Measurements from ENCODE around the gene FNDC5.

The FNDC5 gene

GRCh38 chr1:32872192-32872460 is 1.4 kb upstream of the FNDC5 start:
- H3K4me1 Mint-ChIP-seq (ENCODE audit: low read depth in 2 of 2), result peaks cover 30 to 31% of the 10 kb centered on the region in 2 donors
- H3K36me3 Mint-ChIP-seq (ENCODE audit: insufficient read depth), result peaks cover 3% of the 10 kb centered on the region
- ATAC-seq (replicated peaks) (no peak), DNase-seq (no peak)
- peak overlapping the region in 1 of 2 donors; percentile 67 for H3K4me3 Mint-ChIP-seq
- no peaks in the 10 kb centered on the region for H3K9me3 Mint-ChIP-seq
- H3K27ac Mint-ChIP-seq, result no peak overlapping the region
- H3K27me3 Mint-ChIP-seq, result peaks cover 57 to 71% of the 10 kb centered on the region in 2 donors

DNA sequence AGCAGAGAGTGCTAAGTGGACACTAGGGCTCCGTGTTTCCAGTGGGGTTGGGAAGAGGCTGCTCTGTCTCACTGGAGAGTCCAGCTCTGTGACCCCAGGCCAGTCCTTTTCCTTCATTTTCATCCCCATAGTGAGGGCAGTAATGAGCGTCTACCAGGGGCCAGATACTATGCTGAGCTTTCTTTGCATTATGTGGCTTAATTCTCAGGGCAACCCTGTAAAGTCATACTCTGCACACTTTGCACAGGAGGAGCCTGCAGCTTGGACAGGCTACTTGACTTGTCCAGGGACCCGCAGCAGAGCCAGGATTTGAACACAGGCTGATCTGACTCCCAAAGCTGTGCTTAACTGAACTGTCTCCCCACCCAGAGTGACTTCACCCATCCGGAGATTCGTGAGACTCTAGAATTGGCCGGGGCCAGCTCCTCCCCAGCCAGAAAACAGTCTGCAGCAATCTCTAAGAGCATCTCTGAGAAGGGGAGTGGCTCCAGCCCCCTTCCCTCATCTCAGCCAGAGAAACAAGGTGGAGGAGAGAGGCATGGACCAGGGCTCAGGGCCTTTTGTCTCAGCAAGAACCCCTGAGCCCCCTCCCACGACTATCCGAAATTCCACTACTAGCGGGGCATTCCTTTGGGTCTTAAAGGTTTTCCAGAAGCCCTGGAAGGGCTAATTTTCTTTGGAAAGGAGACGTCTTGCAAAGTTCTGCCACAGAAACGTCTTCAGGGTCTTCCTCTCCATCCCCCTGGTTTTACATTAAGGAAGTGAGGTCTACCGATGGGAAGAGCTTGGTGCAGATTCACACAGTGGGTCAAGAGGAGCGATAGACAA is 866 bp upstream of the FNDC5 start:
- Mint-ChIP-seq H3K4me1 (ENCODE audit: low read depth in 2 of 2) (peaks cover 29 to 30% of the 10 kb centered on the region in 2 donors), H3K27ac (no peak overlapping the region), H3K4me3 (peak overlapping the region; percentile 67 to 74), H3K9me3 (no peaks in the 10 kb centered on the region), H3K27me3 (peaks cover 57 to 65% of the 10 kb centered on the region in 2 donors), H3K36me3 (ENCODE audit: insufficient read depth) (peaks cover 3% of the 10 kb centered on the region)
- no peak for ATAC-seq (replicated peaks)
- DNase-seq, result no peak

DNA sequence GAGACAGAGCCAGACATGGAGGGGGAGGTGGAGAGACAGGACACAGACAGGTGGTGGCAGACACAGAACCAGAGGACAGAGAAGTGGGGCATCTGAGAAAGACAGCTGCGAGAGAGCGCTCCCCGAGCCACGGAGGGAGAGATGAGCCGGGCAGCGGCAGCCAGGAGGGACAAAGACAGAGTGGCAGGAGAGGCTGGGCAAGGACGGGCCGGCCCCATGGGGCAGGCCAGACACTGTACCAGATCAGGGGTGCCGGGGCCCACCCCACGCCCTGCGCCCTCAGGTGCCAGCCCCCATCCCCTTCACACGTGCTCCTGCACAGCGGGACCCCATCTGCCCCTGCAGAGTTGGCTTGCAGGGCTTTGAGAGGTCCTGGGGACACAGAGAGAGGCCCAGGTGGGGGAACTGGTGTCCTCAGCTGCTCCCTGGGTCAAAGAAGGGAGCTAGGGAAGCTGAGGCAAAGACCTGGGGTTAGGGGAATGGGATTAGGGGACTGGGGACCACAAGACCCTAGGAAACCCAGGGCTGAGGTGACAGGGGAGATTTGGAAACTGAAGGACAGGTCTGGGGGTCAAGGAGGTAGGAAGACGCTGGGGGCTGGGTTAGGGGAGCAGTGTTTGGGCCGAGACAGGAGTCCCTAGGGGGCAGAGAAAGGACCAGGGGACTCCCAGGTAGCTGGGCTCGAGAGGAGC is 643 bp downstream of the FNDC5 start:
- peak overlapping the region; percentile 73 to 80 for H3K4me3 Mint-ChIP-seq
- H3K27ac Mint-ChIP-seq, result peak overlapping the region in 1 of 2 donors; percentile 39
- H3K36me3 Mint-ChIP-seq (ENCODE audit: insufficient read depth), result no peaks in the 10 kb centered on the region
- H3K4me1 Mint-ChIP-seq (ENCODE audit: low read depth in 2 of 2), result peaks cover 26 to 28% of the 10 kb centered on the region in 2 donors
- H3K9me3 Mint-ChIP-seq, result no peaks in the 10 kb centered on the region
- ATAC-seq (replicated peaks), result no peak
- peaks cover 46 to 50% of the 10 kb centered on the region in 2 donors for H3K27me3 Mint-ChIP-seq
- no peak for DNase-seq

- DNase-seq, result no peak
- peaks cover 26 to 28% of the 10 kb centered on the region in 2 donors for H3K4me1 Mint-ChIP-seq (ENCODE audit: low read depth in 2 of 2)
- no peak for ATAC-seq (replicated peaks)
- H3K9me3 Mint-ChIP-seq, result no peaks in the 10 kb centered on the region
- H3K27ac Mint-ChIP-seq, result peak overlapping the region in 1 of 2 donors; percentile 39
- peaks cover 4% of the 10 kb centered on the region for H3K36me3 Mint-ChIP-seq (ENCODE audit: insufficient read depth)
- peaks cover 35 to 41% of the 10 kb centered on the region in 2 donors for H3K27me3 Mint-ChIP-seq
- peak overlapping the region; percentile 73 to 80 for H3K4me3 Mint-ChIP-seq
These were observed 1.8 kb downstream of the FNDC5 start for GRCh38 chr1:32868806-32869455.

DNA sequence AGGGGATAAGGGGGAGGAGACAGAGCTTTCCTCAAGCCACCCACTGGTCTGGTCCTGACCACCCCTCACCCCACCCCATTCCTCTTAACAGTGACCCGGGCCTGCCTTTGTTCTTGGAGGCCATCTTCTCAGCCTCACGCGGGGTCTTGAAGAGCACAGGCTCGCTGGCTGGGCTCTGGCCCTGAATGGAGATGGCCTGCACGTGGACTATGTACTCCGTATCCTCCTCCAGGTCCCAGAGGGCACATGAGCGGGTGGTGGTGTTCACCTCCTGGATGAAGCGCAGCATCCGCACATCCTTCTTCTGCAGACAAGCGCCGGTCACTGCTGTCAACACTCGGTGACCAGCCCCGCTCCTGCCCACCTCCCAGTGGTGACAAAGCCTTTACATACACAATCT is 2.6 kb downstream of the FNDC5 start:
- peaks cover 32 to 40% of the 10 kb centered on the region in 2 donors for H3K27me3 Mint-ChIP-seq
- no peaks in the 10 kb centered on the region for H3K9me3 Mint-ChIP-seq
- H3K27ac Mint-ChIP-seq, result no peak overlapping the region
- DNase-seq (no peak), ATAC-seq (replicated peaks) (no peak)
- H3K4me3 Mint-ChIP-seq, result no peak overlapping the region
- peaks cover 26 to 28% of the 10 kb centered on the region in 2 donors for H3K4me1 Mint-ChIP-seq (ENCODE audit: low read depth in 2 of 2)
- H3K36me3 Mint-ChIP-seq (ENCODE audit: insufficient read depth), result peaks cover 4% of the 10 kb centered on the region

DNA sequence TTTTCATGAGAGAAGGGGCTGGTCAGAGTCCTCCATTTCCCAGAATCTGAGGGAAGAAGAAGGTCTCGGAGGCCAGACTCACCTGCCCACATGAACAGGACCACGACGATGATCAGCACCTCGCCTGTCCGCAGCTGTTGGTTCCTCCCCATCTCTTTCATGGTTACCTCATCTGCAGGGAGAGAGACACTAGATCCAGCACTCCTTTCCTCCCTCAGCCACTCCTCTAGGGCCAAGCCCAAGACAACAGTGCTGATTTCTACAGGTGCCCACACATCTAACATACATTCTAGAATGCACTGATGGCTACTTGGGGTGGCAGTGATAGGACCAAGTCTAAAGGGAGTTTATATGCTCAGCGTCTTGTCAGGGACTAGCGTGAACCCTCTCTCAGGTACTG is 3.0 kb downstream of the FNDC5 start:
- no peak for DNase-seq
- Mint-ChIP-seq H3K9me3 (no peaks in the 10 kb centered on the region), H3K4me1 (ENCODE audit: low read depth in 2 of 2) (peaks cover 24 to 28% of the 10 kb centered on the region in 2 donors), H3K36me3 (ENCODE audit: insufficient read depth) (peaks cover 8% of the 10 kb centered on the region), H3K27ac (no peak overlapping the region), H3K27me3 (peaks cover 28 to 36% of the 10 kb centered on the region in 2 donors), H3K4me3 (no peak overlapping the region)
- ATAC-seq (replicated peaks), result no peak

GRCh38 chr1:32867151-32867550 is 3.6 kb downstream of the FNDC5 start:
- Mint-ChIP-seq H3K4me1 (ENCODE audit: low read depth in 2 of 2) (peaks cover 21 to 28% of the 10 kb centered on the region in 2 donors), H3K27ac (no peak overlapping the region)

DNA sequence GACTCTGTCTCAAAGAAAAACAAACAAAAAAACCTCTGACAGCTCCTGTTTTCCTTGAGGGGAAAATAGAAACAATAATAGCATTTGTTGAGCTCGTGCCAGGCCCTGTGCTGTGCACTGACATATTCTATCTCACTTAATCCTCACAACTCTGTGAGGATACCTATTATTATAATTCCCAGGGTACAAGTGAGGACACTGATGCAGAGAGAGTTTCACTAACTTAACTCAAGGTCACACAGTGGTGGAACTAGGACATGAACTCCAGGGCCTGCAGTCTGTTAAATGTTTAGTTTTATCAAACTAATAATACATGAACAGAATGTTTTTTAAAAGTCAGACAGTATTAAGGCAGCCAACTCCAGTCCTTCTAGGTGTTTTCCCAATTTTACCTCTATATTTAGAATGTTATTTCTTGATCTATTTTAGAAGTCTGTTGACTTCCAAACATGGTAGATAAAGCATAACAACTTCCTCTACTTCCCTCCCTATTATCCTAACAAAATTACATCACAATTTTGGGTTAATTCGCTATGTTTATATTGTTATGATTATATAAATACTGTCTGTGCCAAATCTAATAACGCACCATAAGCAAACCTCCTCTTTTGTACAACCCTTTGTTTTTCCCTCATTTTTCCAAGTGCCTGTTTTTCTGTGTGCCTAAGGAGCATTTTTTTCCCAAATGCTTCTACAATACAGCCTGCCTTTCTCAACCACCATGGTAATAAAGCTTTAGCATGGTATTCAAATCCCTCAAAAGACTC is 4.9 kb downstream of the FNDC5 start:
- H3K27ac Mint-ChIP-seq, result peak overlapping the region in 1 of 2 donors; percentile 1
- peaks cover 14 to 19% of the 10 kb centered on the region in 2 donors for H3K27me3 Mint-ChIP-seq
- no peak for ATAC-seq (replicated peaks)
- no peak for DNase-seq
- H3K9me3 Mint-ChIP-seq, result no peaks in the 10 kb centered on the region
- no peak overlapping the region for H3K4me3 Mint-ChIP-seq
- H3K36me3 Mint-ChIP-seq (ENCODE audit: insufficient read depth), result peaks cover 10% of the 10 kb centered on the region
- peaks cover 16 to 18% of the 10 kb centered on the region in 2 donors for H3K4me1 Mint-ChIP-seq (ENCODE audit: low read depth in 2 of 2)

More at GRCh38 chr1:32867151-32867550, 3.6 kb downstream of the FNDC5 start:
- no peak for ATAC-seq (replicated peaks)
- Mint-ChIP-seq H3K27me3 (peaks cover 25 to 31% of the 10 kb centered on the region in 2 donors), H3K36me3 (ENCODE audit: insufficient read depth) (peaks cover 10% of the 10 kb centered on the region), H3K9me3 (no peaks in the 10 kb centered on the region), H3K4me3 (no peak overlapping the region)
- no peak for DNase-seq

DNA sequence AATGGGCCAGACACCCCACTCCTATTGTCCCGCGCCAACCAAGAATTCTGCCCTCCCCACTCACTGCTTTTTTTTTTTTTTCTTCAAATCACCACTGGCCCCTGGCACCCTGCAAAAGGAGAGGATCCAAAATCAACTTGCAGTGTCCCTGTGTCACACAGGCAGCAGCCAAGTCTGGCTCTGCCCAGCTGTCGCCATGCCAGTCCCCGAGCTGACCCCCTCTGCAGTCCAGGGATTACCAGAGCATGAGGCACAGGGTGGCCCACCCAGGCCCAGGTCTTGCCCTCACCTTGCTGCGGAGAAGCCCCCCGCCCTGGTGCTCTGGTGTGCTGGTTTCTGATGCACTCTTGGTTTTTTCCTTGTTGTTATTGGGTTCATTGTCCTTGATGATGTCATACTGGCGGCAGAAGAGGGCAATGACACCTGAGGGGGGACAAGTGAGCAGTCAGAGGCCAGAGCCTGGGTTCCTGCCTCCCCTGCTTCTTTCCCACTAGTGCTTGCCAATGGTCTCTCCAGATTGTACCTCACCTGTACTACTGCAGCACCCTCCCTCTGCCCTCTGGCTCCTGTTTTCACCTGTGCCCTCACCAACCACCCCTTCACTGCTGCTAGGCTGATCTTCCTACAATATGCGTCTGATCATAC is 6.2 kb downstream of the FNDC5 start:
- Mint-ChIP-seq H3K4me1 (ENCODE audit: low read depth in 2 of 2) (peaks cover 10 to 11% of the 10 kb centered on the region in 2 donors), H3K4me3 (no peak overlapping the region), H3K36me3 (ENCODE audit: insufficient read depth) (peaks cover 10% of the 10 kb centered on the region), H3K27me3 (peaks cover 6 to 9% of the 10 kb centered on the region in 2 donors), H3K27ac (peak overlapping the region in 1 of 2 donors; percentile 72), H3K9me3 (no peaks in the 10 kb centered on the region)
- no peak for DNase-seq
- ATAC-seq (replicated peaks), result no peak

GRCh38 chr1:32863881-32864245 is 6.8 kb downstream of the FNDC5 start:
- H3K36me3 Mint-ChIP-seq (ENCODE audit: insufficient read depth), result peaks cover 10% of the 10 kb centered on the region
- no peaks in the 10 kb centered on the region for H3K9me3 Mint-ChIP-seq
- ATAC-seq (replicated peaks) (no peak), DNase-seq (no peak)
- H3K4me1 Mint-ChIP-seq (ENCODE audit: low read depth in 2 of 2), result peaks cover 5 to 8% of the 10 kb centered on the region in 2 donors
- H3K4me3 Mint-ChIP-seq, result no peak overlapping the region
- peak overlapping the region in 1 of 2 donors; percentile 72 for H3K27ac Mint-ChIP-seq
- peaks cover 0 to 3% of the 10 kb centered on the region in 2 donors for H3K27me3 Mint-ChIP-seq

DNA sequence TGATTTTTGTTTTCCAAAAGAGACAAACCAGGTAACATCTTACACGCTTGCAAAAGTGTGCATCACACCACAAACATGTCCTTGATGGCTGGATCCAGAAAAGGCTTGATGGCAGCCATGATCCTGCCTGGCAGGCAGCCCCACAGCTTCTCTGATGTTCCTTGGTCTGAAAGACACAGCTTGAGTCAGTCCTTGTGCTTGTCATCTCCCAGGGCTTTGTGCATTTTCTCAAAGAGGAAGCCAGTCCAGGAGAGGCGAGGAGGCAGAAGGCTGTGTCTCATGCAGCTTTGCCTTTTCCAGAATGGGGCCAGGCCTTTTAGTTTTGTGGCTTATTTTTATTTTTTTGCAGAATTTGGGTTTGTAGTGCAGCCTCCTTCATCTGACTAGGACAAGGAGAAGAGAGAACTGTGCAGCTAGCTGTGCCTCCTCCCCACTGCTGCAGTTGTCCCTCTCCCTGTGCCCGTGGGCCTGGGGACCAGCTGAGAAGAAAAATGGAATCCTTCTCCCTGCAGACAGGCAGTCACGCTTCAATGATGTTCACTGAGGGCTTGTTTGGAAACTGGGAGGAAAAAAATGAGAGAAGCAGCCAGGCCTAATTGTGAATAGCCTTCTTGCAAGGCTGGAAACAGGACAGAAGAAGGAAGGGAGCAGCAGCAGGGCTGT is 7.4 kb downstream of the FNDC5 start:
- H3K36me3 Mint-ChIP-seq (ENCODE audit: insufficient read depth), result peaks cover 10% of the 10 kb centered on the region
- H3K27ac Mint-ChIP-seq, result peak overlapping the region in 1 of 2 donors; percentile 72
- no peak for ATAC-seq (replicated peaks)
- H3K27me3 Mint-ChIP-seq, result no peaks in the 10 kb centered on the region
- DNase-seq, result no peak
- peaks cover 5 to 8% of the 10 kb centered on the region in 2 donors for H3K4me1 Mint-ChIP-seq (ENCODE audit: low read depth in 2 of 2)
- no peak overlapping the region for H3K4me3 Mint-ChIP-seq
- H3K9me3 Mint-ChIP-seq, result no peaks in the 10 kb centered on the region

- Mint-ChIP-seq H3K9me3 (no peaks in the 10 kb centered on the region), H3K27me3 (no peaks in the 10 kb centered on the region), H3K4me1 (ENCODE audit: low read depth in 2 of 2) (peaks cover 5 to 8% of the 10 kb centered on the region in 2 donors), H3K36me3 (ENCODE audit: insufficient read depth) (peaks cover 12% of the 10 kb centered on the region), H3K27ac (peak overlapping the region in 1 of 2 donors; percentile 39), H3K4me3 (no peak overlapping the region)
- no peak for ATAC-seq (replicated peaks)
- DNase-seq, result no peak
These were observed 8.6 kb downstream of the FNDC5 start for GRCh38 chr1:32861904-32862695.
